Hypothalamus (tissue), 51 donors: ENCODE results near the gene RCOR2.

Experiments
- DNase-seq, 51 donors: peaks; one replicate each; lab custom pipeline; 2025; lab: John Stamatoyannopoulos, UW

RCOR2 gene

DNA sequence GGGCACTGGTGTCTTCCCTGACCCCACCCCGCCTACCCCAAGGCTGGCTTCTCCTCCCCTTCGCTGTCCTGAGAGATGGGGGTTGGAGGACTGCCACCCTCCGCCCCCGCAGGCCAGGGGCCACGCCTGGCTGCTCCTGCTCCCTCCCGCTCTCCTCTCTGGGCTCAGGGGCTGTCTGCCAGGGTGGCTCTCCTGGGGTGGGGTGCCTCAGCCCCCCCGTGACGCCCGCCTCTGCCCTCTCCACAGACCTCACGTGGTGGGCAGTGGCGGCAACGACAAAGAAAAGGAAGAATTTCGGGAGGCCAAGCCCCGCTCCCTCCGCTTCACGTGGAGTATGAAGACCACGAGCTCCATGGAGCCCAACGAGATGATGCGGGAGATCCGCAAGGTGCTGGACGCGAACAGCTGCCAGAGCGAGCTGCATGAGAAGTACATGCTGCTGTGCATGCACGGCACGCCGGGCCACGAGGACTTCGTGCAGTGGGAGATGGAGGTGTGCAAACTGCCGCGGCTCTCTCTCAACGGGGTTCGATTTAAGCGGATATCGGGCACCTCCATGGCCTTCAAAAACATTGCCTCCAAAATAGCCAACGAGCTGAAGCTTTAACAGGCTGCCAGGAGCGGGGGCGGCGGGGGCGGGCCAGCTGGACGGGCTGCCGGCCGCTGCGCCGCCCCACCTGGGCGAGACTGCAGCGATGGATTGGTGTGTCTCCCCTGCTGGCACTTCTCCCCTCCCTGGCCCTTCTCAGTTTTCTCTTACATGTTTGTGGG lies 8.1 kb downstream of the RCOR2 start:
- DNase-seq: peak in 5 of 51 donors; percentile 16 to 34 (median 23)

DNA sequence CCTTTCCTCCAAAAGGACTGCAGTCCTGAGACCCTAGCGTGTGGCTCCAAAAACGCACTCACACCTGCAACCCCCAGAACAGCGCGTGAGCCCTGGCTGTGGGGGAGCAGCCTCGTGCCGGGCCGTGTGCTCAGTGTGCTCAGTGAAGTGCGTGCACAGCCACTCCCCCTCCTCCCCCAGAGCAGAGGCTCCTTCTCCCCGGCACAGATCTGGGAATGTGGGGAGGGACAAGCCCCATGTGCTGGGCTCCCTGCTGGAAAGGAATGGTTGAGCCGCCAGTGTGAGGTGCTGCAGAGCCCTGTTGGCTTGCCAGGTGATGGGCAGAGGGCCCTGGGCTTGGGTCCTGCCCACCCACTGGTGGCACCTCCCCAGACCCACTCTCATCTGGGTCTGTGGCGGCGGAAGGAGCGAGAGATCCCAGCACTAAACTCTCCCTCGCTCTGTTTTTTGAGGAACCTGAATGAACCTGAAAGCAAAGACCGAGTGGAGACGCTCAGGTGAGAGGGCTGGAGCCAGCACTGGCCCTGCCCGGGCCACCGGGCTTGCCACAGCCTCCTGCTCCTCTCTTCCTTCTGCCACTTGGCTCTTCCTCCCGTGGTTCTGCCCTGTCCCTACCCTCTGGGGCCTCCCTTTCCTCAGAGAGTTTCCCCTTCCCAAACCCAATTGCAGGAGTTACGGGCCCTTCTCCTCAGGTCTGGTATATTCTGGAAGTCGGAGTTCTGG lies 9.0 kb downstream of the RCOR2 start:
- DNase-seq: peak in 2 of 51 donors; percentile 31 to 41

DNA sequence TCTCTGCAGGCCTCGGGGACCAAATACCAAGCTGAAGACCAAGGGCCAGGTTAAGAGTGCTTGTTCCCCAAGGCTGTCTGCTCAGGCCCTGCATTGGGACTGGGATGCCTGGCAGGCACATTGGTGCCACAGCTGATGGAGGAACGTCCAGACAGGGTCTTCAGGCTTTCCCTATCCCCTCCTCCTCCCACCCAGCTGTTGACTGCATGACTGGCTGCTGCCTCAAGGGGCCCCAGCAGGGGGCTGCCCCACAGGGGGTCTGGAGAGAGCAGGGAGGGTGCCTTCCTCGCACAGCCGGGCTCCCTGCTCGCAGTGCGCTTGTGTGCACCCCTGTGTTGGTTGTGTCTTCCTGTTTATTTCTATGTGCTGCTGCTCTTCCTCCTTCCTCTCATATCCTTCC lies 9.9 kb downstream of the RCOR2 start:
- DNase-seq: no peak

DNA sequence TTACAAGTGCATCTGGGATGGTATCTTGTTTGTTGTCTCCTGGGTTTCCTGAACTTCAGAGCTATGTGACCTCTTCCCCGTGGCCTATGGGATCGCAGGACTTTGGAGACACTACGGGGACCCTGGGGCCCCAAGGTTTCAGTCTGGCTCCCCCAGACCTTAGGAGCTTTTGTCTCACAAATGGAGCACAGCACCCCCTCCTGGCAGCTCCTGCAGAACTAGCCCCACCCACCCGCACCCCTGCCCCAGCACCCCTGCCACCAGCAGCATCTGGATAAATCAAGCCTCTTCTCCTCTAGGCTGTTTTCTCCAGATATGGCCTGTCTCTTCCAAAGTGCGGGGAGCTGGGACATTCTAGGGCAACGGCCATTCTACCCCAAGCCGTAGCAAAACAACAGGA lies 10.4 kb downstream of the RCOR2 start:
- DNase-seq: peak in 6 of 51 donors; percentile 13 to 43 (median 22)

DNA sequence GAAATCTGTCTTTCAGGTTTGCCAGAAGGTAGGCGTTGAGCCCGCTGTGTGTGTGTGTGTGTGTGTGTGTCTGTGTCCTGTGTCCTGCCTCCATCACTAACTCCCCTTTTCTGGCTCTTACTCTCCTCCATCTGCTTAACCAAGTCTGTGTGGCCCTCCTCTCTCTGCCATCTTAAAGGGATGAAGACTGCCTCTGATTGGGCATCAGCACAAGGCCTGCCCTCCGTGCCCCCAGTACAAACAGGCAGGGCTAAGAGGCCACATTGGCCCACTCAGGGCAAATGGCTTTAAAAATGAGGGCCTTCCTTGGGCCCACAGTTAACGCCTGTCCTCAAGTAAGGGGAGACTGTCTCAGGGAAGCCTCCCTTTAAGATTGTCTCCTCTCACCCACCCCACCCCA lies 10.9 kb downstream of the RCOR2 start:
- DNase-seq: no peak

DNA sequence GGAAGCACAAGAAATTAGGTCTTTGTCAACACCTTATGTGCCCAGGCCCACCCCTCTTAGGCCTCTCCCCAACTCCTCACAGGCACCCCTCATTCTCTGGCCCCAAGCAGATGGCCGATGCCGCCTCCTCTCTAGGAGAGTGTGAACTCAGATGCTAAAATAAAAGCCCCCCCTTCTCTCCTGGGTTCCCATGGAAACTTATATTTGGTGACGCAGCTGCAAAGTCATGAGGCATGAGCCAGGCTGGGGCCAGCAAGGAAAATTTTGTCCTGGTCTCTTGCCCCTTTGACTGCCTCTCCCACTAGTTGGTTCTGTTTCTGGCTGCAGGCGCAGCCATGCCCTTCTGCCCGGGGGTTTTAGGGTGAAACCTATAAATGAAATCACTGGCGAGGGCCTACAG lies 11.8 kb downstream of the RCOR2 start:
- DNase-seq: peak in 6 of 51 donors; percentile 17 to 69 (median 29)

DNA sequence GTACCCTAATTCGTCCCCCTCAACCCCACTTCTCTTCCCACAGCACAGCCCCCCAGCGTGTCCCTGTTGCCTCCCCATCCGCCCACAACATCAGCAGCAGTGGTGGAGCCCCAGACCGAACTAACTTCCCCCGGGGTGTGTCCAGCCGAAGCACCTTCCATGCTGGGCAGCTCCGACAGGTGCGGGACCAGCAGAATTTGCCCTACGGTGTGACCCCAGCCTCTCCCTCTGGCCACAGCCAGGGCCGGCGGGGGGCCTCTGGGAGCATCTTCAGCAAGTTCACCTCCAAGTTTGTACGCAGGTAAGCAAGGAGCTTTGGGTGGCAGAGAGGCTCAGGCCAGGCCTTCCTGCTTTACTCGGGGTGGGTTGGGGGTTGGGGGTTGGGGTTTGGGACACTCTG lies 12.2 kb downstream of the RCOR2 start:
- no peak for DNase-seq

DNA sequence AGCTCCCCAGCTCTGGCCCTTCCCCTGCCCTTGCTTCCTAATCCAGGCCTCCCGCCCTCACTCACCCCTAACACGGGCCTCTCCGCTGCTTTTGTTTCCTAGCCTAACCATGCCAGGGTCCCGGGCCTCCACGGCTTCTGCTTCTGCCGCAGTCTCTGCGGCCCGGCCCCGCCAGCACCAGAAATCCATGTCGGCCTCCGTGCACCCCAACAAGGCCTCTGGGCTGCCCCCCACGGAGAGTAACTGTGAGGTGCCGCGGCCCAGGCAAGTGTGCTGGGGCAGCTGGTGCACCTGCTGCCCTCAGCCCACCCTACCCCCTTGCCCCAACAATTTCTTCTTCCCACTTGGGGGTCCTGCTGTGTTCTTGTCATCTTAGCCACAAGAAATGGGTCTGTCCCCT lies 13.1 kb downstream of the RCOR2 start:
- DNase-seq: no peak

DNA sequence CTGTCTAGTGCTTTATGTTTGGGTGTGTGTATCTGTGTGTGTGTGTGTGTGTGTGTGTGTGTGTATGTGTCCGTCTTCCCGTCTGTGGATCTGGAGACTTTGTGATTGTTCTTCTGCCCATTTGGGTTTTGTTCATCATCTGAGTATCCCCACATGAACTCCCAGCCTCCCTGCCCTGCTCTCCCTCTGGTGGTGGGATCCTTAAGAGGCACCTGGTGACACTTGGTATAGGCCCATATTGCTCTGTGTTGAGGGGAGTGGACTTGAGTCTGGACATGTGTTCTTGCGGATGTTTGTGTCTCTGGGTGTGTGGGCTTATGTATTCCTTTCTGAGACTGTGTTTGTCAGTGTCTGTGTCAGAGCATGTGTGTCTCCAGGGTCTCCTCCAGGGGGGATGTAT lies 15.3 kb downstream of the RCOR2 start:
- DNase-seq: no peak

DNA sequence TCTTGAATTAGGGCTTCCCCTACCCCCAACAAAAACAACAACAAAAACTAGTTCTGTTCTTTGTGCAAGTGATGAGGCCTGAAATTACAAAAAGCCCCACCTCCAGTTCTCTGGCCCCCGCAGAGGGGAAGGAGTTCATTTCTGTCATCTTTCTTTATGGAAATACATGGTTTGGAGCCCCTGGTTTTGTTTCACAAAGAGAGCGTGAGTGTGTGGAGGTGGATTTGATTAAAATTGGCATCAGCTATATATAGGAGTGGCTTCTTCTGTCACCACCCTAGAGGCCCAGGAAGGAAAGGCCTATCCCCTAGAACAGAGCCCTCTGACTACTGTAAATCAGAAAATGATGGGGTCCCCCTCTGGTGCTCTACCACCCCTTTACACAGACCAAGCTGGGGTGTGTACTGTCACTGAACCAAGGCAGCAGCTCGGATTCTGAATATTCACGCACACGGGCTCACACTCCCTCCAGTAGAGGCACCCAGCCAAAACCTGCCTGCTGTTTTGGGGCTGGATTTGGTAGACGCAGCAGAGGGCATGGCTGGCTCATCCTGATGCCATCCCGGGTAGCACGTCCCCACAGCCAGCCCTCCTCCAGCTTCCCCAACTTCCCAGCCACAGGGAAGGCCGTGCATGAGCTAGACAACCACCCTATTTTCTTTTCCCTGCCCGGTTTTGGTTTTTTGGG lies 19.4 kb downstream of the RCOR2 start:
- DNase-seq: peak in 2 of 51 donors; percentile 31 to 69

DNA sequence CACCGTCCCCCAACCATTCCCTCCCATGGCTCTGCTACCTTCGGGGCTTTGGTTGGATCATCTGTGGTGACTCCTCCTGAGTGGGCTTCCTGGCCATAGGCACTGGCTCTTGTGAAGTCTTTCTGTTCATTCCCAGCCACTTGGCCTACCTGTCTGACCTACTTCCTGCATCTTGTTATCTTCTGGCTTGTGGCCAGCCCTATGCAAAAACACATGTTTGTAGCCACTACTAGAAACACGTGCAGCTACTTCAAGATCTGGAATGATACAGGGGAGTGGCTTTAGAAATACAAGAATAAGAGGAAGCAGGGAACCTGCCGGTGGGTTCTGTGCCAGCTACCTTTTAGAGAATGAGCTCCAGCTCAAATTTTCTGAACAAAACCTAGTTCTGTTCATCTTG lies 20.9 kb downstream of the RCOR2 start:
- DNase-seq: no peak

DNA sequence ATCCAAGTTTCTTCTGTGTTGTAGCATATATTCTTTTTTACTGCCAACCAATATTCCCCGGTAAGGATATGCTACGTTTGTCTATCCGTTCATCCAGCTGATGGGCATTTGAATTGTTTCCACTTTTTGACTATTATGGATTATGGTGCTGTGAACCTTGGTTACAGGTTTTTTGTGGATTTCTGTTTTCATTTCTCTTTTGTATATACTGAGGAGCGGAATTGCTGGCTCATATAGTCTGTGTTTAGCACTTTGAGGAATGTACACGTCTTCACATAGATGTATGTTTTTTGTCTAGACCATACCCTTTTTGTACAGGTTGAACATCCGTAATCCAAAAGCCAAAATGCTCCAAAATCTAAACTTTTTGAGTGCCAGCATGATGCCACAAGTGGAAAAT lies 23.6 kb downstream of the RCOR2 start:
- no peak for DNase-seq

DNA sequence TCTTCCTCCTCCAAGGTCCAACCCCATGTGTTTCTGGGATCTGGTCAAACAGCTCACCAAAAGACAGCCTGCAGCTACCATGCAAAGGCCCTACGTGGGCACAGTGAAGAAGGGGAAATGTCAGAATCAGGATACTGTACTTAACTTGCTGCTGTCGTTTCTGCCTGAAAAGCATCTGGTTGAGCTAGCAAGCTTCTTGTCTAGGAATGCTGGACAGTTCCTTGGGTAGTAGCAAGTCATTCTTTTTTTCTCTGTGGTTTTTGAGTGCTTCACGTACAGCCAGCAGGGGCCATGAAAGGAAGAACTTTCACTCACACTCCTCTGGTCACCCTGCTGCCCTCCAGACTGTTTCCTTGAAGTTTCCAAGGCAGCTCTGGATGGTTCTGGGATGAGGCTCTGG lies 24.7 kb downstream of the RCOR2 start:
- no peak for DNase-seq

DNA sequence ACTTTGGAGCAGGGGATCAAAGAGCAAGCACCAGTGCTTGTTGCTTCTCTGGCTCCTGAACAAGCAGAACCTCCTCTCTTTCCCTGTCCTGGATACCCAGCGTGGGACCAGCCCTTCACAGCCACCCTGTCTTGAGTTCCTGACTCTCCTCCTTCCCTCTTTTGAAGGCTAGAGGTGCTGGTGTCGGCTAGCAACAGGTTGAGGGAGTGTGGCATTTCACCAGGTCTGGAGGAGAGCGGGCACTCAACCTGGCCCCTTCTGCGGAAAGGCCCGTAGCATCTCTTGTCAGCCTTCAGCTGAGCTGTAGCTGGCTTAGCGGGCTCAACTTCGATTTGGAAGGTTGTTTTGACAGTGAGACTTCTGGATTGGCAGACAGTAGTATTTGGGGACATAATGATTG lies 26.6 kb downstream of the RCOR2 start:
- no peak for DNase-seq

DNA sequence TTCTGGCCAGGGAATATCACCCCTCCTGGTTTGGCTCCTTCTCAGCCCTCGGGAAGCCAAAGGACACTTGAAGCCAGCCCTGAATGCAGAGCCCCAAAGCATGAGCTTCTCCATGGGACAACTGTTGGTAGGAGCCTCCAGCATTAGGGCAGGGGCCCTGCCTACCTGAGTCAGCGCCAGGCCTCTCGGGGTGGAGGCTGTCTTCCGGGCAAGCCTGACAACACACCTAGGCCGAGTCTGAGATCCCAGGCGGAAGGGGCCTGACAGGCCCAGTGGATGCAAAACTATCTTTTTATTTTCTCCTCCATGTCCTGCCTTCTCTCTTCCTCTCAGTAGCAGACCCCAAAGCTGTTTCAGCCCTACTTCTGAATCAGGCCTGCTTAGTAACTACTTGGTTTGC lies 27.6 kb downstream of the RCOR2 start:
- no peak for DNase-seq

DNA sequence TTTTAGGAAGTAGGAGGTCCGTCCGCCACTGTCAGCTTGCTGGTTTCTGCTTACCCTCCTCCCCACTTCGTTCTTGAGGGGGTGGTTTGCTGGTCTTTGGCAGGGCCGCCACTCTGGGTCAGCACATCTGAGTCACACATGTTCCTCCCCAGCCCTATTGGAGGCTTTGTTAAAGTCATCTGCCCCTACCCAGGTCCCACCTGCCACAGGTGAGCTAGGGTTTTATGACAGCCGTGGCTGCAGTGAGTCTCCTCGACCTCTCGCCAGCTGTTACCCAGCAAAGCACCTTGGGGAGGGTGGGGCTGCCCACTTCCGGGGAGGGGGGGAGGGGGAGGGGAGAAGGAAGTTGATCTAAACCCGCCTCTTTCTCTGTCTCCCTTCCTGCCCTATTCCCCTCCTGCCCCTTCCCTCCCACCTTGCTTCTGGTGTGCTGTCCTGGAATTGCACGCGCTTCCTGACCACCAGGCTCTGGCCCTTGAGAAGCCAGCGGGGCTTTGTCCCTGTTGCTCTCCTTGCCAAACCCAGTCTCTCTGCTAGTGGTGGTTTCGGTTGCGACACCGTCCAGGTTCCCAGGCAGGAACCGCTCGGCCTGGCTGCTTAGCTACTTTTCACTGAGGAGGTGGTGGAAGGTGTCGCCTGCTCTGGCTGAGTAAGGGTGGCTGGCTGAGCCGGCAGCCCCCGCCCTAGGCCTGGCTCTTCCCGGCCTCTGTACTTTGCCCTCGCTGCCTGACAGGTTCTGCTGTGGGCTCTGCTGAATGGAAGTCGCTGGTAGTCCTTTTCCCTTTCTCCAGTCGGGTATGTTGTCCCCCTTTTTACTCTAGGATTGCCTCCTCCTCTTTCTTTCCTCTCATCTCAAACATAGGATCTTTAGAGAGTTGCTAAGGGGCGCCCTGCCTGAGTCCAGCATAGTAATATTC lies 28.5 kb downstream of the RCOR2 start:
- peak in 11 of 51 donors; percentile 14 to 58 (median 32) for DNase-seq

DNA sequence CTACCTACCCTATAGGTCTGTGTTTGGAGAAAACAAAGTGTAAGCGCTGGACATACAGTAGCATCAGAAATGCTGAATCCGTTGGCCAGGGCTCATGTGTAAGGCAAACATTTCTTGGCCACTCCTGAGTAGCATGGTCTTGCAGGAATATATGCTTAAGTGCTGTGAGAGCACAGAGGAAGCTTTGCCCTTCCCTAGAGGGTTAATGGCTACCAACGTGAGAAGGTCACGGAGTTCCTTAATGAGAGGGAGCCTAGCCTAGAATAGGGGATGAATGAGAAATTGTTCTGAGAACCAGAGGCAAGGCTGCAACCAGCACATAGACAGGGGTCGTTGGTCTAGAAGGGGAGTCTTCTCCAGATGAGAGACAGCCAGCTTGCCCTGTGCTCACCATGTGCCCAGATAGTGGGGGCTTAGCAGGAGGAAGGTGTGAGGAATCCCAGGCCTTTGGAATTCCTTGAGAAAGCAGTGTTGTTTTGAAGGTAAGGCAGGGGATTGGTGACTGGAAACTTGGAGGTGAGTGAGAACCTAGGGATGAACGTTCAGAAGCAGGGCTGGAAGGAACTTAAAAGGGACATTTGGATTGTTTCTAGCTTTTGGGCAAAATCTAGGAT lies 29.5 kb downstream of the RCOR2 start:
- no peak for DNase-seq

DNA sequence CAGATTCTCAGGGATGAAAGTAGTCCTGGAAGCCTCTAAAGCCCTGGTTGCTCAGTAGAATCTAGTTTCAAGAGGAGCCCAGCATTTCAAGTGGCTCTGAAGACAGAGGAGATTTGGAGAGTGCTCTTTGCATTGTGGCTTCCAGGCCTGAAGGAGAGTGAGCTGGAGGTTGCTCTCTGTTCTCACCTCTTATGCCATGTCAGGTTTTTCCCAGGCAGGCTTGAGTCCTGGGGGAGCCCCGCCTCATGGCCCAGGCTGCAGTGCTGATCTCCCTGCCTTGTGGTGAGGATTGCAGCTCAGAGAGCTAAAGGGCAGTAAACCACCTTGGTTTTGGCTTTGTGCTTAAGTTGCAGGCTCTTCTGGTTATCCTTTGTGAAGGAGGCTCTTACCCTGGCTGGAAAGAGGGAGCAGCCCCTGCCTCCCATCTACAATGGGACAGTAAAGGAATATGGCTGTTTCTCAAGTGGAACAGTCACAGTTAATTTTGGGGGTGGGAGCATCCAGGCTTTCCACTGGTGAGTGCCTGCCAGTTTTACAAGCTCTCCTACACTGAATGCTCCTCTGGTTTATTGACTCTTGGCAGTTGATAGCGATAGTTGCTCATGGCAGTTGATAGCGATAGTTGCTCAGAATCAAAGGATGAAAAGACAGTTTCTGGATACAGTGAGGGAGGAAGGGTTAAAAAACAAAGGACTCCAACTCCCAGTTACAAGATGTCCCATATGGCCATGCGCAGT lies 32.6 kb downstream of the RCOR2 start:
- no peak for DNase-seq

DNA sequence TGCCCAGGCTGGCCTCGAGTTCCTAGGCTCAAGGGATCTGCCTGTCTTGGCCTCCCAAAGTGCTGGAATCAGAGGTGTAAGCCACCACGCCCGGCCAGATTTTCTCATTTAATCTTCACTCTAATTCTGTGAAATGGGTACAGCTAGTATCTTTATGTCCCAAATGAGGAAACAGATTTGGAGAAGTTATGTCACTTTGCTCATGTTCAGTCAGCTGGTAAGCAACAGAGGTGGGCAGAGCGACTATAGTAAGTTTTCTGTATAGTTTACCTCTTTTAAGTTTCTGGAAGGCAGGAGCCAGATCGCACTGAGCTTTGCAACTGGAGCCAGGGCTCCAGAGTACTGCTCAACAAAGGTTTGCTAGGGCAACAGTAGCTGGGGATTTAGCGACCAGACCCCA lies 33.2 kb downstream of the RCOR2 start:
- DNase-seq: no peak
